ENCODE data around the gene FOXM1.
"Not testable (repeated sequence)": the region's sequence is repeated elsewhere in the genome, so short reads cannot be mapped to it uniquely, and the experiment has no call there.

Gene FOXM1

GRCh38 chr12:2879853-2880252 is 2.9 kb upstream of the FOXM1 start:
- no peak for DNase-seq

GRCh38 chr12:2877953-2878732 is 1.2 kb upstream of the FOXM1 start:
- DNase-seq, result peak; percentile 96

GRCh38 chr12:2876431-2877046 is 435 bp downstream of the FOXM1 start:
- no peak for DNase-seq

DNA sequence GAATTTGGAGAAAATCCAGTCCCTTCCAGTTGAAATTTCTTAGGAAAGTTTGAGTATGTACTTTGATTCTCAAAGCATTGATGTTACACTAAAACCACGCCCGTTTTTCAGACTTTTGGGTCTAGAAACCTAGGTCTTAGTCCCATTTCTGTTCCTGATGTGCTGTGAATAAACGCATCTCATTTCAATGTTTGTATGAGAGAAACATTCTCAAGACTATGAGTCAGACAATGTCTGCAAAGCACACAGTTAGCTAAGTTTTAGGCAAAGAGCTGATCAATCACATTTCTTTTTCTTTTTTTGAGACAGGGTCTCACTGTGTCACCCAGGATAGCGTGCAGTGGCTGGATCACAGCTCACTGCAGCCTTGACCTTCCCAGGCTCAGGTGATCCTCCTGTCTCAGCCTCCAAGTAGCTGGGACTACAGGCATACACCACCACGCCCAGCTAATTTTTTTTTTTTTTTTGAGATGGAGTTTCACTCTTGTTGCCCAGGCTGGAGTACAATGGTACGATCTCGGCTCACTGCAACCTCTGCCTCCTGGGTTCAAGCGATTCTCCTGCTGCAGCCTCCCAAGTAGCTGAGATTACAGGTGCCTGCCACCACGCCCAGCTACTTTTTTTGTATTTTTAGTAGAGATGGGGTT is 7.9 kb downstream of the FOXM1 start:
- DNase-seq, result not testable (repeated sequence)

DNA sequence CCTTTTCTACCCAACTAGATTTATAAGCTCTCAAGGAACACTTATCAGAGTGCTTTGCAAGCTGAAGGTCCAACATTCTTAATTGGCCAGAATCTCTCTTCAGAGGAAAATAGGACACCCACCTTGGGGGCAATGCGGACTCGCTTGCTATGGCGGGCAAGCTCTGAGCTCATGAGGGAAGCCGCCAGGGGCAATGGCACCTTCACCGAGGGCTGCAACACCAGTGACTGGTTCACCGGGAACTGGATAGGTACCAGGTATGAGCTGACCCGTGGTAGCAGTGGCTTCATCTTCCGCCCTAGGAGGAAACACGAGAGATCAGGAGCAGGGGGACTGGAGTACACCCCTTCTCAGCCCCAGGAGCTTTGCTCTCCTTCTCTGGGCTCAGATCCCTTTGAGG is 12.8 kb downstream of the FOXM1 start:
- no peak for DNase-seq

DNA sequence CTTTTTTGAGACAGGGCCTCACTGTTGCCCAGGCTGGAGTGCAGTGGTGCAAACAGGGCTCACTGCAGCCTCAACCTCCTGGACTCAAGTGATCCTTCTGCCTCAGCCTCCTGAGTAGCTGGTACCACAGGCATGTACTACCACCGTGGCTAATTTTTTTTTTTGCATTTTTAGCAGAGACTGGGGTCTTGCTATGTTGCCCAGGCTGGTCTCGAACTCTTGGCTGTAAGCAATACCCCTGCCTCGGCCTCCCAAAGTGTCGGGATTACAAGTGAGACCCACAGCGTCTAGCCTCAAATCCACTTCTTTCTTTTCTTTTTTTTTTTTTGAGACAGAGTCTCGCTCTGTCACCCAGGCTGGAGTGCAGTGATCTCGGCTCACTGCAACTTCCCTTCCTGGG is 13.6 kb downstream of the FOXM1 start:
- not testable (repeated sequence) for DNase-seq

DNA sequence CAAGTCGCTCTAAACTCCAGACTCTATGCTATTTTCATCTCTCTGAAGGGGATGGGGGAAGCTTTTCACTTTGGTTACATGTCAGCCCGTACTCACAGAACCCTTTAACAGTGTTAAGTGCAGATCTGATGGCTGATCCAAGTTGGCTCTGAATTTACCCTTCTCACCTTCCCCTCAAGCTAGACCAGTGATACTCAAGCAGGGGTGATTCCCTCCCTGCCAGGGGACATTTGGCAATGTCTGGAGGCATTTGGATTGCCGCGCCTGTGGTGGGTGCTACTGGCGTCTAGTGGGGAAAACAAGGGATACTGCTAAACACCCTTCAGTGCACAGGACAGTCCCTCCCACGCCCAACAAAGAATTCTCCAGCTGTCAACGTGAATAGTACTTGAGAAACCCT is 14.1 kb downstream of the FOXM1 start:
- DNase-seq, result no peak

DNA sequence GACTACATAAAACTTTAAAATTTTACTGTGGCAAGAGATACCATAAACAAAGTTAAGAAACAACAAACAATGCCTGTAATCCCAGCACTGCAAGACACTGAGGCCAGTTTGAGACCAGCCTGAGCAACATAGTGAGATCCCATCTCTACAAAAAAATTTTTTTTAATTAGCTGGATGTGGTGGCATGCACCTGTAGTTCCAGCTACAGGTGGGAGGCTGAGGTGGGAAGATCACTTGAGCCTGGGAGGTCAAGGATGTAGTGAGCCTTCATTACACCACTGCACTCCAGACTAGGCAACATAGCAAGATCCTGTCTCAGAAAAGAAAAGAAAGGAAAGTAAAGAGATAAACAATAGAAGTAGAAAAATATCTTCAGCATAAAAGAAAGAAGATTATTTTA is 16.8 kb downstream of the FOXM1 start:
- DNase-seq, result no peak

GRCh38 chr12:2858944-2859421 is 18.0 kb downstream of the FOXM1 start:
- no peak for DNase-seq

- DNase-seq, result no peak
Observed at GRCh38 chr12:2858334-2858733, 18.6 kb downstream of the FOXM1 start.

DNA sequence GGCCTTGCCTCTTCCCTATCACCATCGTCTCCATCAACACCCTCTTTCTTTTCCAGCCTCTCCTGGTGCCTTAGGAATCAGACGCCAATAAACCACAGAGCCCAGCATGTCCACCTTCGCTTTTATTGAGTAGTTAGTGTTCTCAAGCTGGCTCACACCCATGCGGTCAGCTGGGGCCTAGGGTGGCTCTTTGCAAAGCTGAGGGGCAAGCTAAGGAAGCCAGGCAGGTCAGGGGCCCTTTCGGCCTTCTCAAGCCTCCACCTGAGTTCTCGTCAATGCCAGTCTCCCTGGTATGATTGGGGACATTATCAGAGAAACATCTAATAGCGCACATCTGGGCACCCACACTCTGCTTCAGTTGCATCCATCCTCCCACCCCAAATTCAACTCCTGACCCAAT is 19.4 kb downstream of the FOXM1 start:
- peak; percentile 27 for DNase-seq

DNA sequence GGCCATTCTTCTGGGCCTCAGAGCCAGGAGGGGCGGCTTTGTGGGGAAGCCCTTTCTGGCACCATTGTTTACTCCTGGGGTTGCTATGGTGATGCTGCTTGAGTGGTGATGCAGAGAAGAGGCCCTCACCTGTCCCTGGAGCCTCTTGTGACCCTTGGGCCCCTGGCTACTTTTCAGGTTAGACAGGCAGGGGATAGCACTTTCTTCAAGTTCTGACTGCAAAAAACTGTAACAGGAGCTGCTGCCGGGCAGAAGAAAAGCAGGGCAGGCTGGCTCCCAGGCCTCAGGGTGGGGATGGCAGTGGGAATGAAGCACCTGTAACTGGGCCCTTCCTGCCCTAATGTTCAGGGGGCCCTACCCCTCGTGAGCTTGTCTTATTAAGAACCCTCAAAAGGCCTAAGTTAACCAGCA is 19.9 kb downstream of the FOXM1 start, which contains the start of gene TEX52:
Gene TEX52 (minus strand): TSS at position 19 of the 411 bp plus-strand sequence. CDS start 13 bp downstream, at position 6.
- DNase-seq, result peak; percentile 85

GRCh38 chr12:2856051-2856450 is 20.9 kb downstream of the FOXM1 start:
- DNase-seq, result no peak

GRCh38 chr12:2855546-2855945 is 21.4 kb downstream of the FOXM1 start:
- DNase-seq, result no peak

- DNase-seq, result no peak
Observed at GRCh38 chr12:2854669-2855453, 22.1 kb downstream of the FOXM1 start.

DNA sequence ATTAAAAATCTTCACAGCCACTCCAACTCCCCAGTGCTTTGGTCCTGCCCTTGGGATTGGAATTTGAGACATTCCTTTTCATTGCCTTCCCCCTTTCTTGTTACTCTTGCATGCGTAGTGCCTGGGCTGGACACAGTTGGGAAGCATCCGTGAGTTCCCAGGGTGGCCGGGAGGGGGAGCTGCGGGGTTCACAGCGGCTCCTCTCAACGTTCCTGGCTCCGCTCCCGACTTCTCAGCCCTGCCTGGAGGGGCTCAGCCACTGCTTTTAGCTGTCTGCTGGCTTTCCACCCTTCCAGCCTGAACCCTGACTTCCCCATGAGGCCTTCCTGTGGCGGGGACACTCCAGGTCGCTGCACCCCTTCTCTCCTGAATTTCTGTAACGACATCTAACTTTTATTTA is 23.3 kb downstream of the FOXM1 start:
- peak; percentile 59 for DNase-seq

- DNase-seq, result no peak
Observed at GRCh38 chr12:2851931-2852330, 25.0 kb downstream of the FOXM1 start.

DNA sequence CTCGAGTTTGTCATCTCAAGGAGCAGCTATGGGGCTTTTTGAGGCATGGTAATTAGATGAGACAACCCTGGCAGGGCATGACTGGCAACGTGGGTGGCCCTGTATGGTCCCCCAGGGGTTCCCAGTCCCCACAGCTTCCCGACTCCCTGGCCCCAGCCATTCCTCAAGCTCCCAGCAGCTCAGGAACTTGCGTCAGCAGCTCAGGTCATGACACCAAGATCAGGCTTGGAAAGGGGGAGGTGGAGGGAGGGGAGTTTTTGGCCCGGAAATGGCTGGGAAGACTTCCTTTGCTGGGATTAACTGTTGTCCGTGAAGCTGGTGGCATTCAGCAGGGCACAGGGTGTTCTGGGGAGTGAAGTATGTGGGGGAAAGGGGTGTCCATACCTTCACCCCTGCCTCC is 31.7 kb downstream of the FOXM1 start:
- no peak for DNase-seq

DNA sequence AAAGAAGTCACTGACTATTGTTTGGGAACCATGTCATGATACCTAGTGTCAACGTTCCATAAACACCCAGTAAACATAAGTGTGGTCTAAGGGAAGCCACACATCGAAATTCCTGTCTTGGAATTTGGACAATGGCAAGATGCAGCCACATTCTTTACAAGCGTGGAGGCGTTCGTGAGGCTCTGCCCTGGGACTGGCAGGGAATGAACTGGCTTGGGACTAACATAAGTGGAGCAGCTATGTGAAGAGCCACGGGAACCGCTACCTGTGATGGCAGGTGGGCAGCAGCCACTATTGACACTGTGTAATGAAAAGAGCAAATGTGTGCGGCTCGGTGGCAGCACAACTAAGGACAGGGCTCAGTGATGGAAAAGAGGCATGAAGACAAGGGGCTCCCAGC is 32.2 kb downstream of the FOXM1 start:
- no peak for DNase-seq

DNA sequence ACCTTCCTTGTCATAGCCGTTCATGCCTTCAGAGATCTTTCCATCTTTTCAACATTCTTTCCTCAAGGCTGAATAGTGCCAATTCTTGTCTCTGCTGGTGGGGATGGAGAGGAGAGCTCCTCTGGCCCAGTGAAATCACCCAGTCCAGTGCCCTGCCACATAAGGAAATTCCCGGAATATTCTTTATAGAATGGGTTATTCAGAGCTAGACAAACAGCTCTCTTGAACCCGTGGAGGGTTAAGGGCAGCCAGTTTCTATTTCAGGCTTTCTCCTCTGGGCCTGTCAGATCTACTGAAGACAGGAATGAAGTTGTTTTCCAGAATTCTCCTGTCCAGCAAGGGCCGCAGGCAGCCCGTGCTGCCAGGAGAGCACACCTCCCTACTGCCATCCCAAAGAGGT is 34.0 kb downstream of the FOXM1 start:
- DNase-seq, result no peak

DNA sequence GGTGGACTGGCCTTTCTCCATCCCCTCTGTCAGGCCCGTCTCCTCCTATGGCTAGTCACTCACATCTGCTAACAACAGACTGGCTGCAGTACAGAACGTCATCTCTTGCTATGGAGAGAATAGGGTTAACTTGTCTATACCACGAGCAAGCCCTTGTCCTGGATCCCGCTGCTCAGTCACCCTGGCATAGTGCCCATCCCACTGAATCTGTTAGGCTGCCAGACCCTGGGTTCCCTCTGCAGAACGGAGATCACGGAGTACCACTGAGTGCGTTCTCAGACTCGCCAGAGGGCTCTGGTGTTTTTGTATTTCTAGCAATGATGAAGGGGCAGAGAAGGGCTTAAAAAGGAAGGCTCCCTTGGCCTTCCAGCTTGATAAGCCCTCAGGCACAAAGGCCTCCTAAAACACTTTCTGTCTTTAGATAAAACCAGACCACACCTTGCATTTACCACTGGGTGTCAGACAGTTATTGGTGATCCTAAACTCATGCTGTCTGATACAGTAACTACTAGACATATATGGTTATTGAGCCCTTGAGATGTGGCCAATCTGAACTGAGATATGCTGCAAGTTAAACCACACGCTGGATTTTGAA is 35.8 kb downstream of the FOXM1 start:
- DNase-seq, result no peak

DNA sequence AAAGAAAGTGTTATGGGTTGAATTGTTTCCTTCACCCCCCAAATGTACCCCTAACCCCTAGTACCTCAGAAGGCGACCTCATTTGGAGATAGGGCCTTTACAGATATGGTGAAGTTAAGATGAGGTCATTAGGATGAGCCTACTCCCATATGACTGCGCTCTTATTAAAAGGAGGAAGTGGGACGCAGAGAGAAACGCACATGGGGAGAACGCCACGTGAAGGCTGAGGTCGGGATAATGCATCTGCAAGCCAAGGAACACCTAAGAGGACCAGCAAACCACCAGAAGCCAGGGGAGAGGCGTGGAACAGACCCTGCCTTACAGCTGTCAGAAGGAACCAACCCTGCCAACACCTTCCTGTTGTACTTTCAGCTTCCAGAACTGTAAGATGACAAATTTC is 40.4 kb downstream of the FOXM1 start:
- no peak for DNase-seq
